Nephron progenitor cell (in vitro differentiated cells): ENCODE measurements around the gene COL18A1.
A peak's percentile ranks its signal among the peaks of the same experiment; 100 is the strongest.

Experiments used
- DNase-seq: peaks from one replicate; pipeline ENCODE4 v3.0.0; 2021
- H3K27ac Mint-ChIP-seq: 2 replicates; pipeline ENCODE4 v1.8.0; 2021; ENCODE audit warnings: mild to moderate bottlenecking, moderate library complexity, mixed read lengths
- H3K27me3 Mint-ChIP-seq: 2 replicates; pipeline ENCODE4 v1.8.0; 2021; ENCODE audit warnings: mild to moderate bottlenecking, low read depth, mixed read lengths; ENCODE audit not compliant: poor library complexity
- H3K36me3 Mint-ChIP-seq: 2 replicates; pipeline ENCODE4 v1.8.0; 2021; ENCODE audit warnings: low read depth, mixed read lengths
- H3K4me1 Mint-ChIP-seq: 2 replicates; pipeline ENCODE4 v1.8.0; 2021; ENCODE audit warnings: mixed read lengths
- H3K4me3 Mint-ChIP-seq: 2 replicates; pipeline ENCODE4 v1.8.0; 2021; ENCODE audit warnings: mild to moderate bottlenecking, moderate library complexity, mixed read lengths
- H3K9me3 Mint-ChIP-seq: 2 replicates; pipeline ENCODE4 v1.8.0; 2021; ENCODE audit warnings: mild to moderate bottlenecking, moderate library complexity, mixed read lengths
- TF ChIP-seq, protein P1 (sequence below): fragments of 200-600 bp; sonication (generic); IDR thresholded peaks from 2 replicates; pipeline ENCODE4 v1.5.0; 2021; ENCODE audit warnings: antibody characterized with exemption

The COL18A1 gene

DNA sequence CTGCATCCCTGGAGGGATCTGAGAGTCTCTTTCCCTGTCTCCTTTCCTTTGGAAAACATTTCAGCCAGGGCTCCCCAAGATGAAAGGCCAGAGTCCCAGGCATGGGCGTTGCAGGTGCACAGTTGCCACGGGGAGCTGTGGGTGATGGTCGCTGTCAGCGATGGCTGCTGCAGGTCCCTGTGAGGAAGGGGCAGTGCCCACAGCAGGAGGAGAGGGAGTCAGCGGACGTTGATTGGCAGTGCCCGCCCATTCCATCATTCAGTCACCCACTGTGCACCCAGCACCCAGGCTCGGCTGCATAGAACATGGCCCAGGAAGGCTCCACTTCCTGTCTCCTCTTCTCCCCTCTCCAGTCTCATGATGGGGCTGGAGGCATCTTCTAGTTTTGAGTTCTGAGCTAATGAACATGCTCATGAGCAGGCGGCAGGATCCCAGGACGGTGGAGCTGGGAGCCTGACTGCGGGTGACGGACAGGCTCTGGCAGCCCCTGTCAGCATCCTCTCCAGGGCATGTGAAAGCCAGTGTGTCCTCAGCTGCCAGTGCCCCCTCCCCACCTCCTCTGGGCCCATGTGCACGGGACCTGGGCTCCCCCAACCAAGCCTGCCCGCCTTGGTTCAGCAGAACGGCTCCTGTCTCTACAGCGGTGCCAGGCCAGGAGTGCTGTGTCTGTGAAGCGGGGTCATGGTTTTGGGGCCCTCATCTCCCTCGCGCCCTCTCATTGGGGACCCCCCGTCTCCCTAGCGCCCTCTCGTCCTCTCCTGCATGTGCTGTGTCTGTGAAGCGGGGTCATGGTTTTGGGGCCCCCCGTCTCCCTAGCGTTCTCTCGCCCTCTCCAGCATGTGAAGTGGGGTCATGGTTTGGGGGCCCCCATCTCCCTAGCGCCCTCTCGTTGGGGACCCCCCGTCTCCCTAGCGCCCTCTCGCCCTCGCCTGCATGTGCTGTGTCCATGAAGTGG, 24.5 kb downstream of the COL18A1 start:
- H3K4me1 Mint-ChIP-seq = peaks cover 67% of the 10 kb centered on the region
- TF ChIP-seq, protein P1, sequence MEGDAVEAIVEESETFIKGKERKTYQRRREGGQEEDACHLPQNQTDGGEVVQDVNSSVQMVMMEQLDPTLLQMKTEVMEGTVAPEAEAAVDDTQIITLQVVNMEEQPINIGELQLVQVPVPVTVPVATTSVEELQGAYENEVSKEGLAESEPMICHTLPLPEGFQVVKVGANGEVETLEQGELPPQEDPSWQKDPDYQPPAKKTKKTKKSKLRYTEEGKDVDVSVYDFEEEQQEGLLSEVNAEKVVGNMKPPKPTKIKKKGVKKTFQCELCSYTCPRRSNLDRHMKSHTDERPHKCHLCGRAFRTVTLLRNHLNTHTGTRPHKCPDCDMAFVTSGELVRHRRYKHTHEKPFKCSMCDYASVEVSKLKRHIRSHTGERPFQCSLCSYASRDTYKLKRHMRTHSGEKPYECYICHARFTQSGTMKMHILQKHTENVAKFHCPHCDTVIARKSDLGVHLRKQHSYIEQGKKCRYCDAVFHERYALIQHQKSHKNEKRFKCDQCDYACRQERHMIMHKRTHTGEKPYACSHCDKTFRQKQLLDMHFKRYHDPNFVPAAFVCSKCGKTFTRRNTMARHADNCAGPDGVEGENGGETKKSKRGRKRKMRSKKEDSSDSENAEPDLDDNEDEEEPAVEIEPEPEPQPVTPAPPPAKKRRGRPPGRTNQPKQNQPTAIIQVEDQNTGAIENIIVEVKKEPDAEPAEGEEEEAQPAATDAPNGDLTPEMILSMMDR = no peak
- DNase-seq = no peak
- no peaks in the 10 kb centered on the region for H3K9me3 Mint-ChIP-seq
- H3K4me3 Mint-ChIP-seq = no peak overlapping the region
- H3K27me3 Mint-ChIP-seq = peaks cover 5% of the 10 kb centered on the region
- H3K36me3 Mint-ChIP-seq = no peaks in the 10 kb centered on the region
- H3K27ac Mint-ChIP-seq = peak overlapping the region; percentile 67

DNA sequence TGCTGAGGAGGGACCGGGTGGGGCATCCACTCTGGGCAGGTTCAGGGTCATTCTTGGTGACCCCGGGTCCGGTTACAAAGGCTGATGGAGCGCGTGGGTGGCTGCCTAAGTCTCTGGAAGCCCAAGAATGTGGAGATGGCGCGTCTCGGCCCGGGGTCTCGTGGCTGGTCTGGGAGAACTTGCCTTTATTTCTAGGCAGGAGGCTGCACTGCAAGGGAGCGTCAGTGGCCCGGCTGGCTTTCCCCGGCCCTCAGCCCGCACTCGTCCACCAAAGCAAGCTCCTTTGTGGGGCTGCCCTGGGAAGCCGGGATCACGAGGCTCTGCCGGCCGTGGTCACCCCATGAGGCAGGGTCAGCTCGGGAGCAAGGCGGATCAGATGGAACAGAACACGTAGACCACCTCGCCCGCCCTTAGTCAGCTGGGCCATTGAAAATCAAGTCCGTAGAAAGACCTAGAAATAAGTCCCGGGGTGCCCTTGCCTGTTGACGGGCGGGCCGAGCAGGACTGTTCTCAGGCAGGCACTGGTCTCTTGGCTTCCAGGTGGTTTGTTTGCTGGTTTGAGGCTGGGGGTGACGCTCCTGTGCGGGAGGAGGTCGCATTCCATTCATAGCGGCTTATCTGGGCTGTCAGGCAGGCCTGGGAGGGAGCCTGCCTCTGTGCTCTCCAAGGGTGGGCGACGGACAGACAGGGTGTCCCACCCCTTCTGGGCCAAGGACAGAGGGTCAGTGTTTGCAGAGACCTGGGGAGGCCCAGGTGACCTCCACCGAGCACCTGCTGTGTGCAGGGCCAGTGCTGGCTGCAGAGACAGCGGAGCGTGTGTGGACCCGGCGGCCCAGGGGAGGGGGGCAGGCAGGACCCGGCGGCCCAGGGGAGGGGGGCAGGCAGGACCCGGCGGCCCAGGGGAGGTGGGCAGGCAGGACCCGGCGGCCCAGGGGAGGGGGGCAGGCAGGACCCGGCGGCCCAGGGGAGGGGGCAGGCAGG, 25.8 kb downstream of the COL18A1 start:
- peaks cover 66% of the 10 kb centered on the region for H3K4me1 Mint-ChIP-seq
- H3K4me3 Mint-ChIP-seq = peak overlapping the region; percentile 52
- peaks cover 5% of the 10 kb centered on the region for H3K27me3 Mint-ChIP-seq

DNA sequence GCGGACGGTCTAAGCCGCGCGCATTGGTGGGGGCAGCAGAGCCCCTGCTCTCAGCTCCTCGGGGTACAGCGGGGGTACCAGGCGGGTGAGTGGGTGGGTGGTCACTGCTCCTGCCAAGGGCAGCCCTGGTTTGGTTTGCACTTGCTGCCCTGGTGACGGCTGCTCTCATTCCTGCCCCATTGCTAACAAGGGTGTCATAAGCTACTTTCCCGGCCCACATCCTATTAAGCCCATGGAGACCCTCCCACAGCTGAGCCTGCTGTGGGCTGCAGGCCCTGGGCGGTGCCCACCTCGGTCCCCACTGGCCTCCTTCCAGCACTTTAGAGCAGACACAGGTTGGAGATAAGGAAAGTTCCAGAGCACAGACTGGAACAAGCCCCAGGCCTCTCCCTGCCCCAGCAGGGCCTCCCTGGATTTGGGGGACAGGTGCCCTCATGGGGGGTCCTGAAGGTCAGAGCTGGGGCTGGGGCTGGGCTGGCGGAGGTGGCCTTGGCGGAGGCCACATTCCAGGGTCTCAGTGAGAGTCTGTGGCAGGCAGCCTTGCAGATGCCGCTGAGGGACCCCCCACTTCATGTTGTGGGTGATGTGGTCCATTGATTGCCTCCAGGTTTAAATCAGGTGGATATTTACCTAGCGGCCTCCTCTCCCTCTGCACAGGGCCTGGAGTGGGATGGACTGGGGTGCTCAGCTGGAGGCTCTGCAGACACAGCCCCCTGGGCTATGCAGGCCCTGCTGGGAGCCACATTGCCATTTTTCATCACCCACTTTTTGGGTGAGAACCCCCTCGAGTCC, 27.0 kb downstream of the COL18A1 start:
- Mint-ChIP-seq H3K36me3 (no peaks in the 10 kb centered on the region), H3K4me1 (peaks cover 59% of the 10 kb centered on the region), H3K27me3 (peaks cover 5% of the 10 kb centered on the region), H3K4me3 (no peak overlapping the region), H3K27ac (no peak overlapping the region), H3K9me3 (no peaks in the 10 kb centered on the region)
- DNase-seq = no peak
- TF ChIP-seq, protein P1 = no peak

More for the DNA sequence above, 25.8 kb downstream of the COL18A1 start:
- DNase-seq = peak; percentile 85
- H3K9me3 Mint-ChIP-seq = no peaks in the 10 kb centered on the region
- H3K36me3 Mint-ChIP-seq = no peaks in the 10 kb centered on the region
- TF ChIP-seq, protein P1 = no peak
- H3K27ac Mint-ChIP-seq = peak overlapping the region; percentile 67

DNA sequence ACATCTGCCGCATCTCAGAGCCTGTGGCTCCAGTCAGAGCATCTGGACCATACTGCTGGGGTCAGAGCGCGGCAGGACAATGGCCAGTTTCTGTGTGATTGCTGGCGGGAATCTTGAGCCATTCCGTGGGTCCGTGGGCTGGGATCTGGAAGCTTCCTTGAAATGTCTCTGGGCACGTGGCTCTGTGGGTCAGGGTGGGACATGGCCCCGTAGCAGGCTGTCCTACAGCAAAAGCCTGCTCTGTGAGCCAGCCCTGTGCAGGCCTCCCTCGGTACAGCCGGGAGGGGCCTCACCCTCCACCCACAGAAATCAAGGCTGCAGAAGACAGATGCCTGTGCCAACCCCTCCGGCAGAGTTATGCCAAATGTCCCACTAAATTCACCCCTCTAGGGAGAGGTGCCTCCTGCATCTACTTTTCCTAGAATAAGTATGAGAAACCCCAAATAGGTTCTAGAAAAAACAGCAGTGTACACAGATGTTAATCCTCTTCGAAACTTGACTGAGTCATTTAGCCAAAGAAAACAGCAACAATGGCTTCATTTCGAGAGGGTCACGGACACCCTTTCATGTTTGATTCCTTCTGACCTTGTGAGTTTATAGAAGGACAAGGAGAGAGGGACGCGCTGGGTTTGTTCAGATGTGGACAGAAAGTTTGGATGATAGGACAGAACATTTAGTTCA, 27.8 kb downstream of the COL18A1 start:
- Mint-ChIP-seq H3K9me3 (no peaks in the 10 kb centered on the region), H3K36me3 (no peaks in the 10 kb centered on the region), H3K27ac (no peak overlapping the region), H3K27me3 (peaks cover 5% of the 10 kb centered on the region), H3K4me1 (peaks cover 51% of the 10 kb centered on the region), H3K4me3 (no peak overlapping the region)
- no peak for DNase-seq
- TF ChIP-seq, protein P1 = no peak

DNA sequence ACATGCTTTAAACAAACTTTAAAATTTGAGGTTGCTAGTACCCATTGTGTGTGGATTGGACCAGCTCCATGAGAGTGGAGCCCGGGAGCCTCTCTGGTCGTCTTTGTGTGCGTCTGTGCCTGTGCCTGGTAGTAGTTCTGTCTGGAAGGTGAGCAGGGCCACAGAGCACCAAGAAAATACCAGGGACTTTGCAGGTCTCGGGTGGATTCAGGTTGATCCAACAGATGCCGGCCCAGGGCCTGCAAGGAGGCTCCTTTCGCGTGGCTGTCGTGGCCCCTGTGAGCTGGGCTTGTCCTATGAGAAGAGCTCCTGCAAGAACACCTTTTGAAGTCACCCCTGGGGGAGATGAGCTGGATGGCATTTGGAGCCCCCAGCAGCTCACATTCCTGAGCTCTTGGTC, 28.3 kb downstream of the COL18A1 start:
- Mint-ChIP-seq H3K4me3 (no peak overlapping the region), H3K27me3 (peaks cover 5% of the 10 kb centered on the region), H3K4me1 (peaks cover 46% of the 10 kb centered on the region), H3K27ac (no peak overlapping the region), H3K9me3 (no peaks in the 10 kb centered on the region), H3K36me3 (no peaks in the 10 kb centered on the region)
- TF ChIP-seq, protein P1 = no peak
- no peak for DNase-seq
